Measurements from ENCODE around the gene SIRT2. TPM values are rescaled to one million over a fixed set of nuclear protein-coding genes. Genes with fewer than 3 reads are reported as not detected.

The SIRT2 gene
- total and polyA plus RNA-seq, 2 of the 8 experiments (the other 6 are each of a cell fraction or from before 2014, with no cell fraction given), result 6.5 to 10.0 TPM

DNA sequence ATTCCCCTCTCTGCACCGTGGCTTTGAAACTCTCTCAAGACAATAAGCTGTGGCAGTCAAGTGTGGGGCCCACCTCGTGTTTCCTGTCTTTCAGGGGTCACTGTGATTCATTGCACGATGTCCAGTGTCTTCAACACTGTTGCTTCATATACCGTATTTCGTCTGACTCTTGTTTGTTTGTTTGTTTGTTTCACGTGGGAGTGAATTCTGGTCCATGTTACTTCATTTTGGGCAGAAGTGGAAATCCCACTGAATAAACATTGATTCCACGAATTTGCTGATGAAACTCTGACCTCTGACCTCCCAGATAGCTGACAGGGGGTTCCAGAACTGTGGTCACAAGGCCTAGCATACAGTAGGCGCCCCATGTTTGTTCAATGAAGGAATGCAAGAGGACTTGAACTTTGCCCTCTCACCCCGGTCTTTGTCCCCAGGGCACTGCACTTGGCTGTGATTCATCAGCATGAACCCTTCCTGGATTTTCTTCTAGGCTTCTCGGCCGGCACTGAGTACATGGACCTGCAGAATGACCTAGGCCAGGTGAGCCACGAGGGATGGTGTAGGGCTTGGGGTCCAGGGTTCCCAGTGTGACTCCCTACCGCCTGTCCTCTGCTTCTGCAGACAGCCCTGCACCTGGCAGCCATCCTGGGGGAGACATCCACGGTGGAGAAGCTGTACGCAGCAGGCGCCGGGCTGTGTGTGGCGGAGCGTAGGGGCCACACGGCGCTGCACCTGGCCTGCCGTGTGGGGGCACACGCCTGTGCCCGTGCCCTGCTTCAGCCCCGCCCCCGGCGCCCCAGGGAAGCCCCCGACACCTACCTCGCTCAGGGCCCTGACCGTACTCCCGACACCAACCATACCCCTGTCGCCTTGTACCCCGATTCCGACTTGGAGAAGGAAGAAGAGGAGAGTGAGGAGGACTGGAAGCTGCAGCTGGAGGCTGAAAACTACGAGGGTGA, 5.4 kb upstream of the SIRT2 start:
- Histone ChIP-seq H3K4ac (replicated peaks; ENCODE audit: insufficient read length, low read depth, low read length) (no peak overlapping the region), H3K14ac (ENCODE audit: insufficient read length) (no peak overlapping the region), H3K4me2 (ENCODE audit: insufficient read depth in 1 of 2, low read depth in 2 of 2, low read length in 2 of 2) (no peak overlapping the region), H2BK5ac (ENCODE audit: low read depth, low read length) (no peak overlapping the region), H2AFZ (ENCODE audit: low read length) (no peak overlapping the region), H3K36me3 (ENCODE audit: control insufficient read depth in 2 of 4, insufficient read depth in 4 of 4, low read length in 3 of 4) (peaks cover 0 to 15% (median 1%) of the 10 kb centered on the region in 4 experiments; a peak in 3 of 8 replicates), H3K27ac (ENCODE audit: low read depth, low read length) (no peak overlapping the region), H4K5ac (ENCODE audit: insufficient read length, low read depth, low read length) (no peak overlapping the region), H3K23ac (ENCODE audit: insufficient read length) (no peak overlapping the region), H3K18ac (ENCODE audit: extremely low read depth, low read length) (no peak overlapping the region), H2BK20ac (ENCODE audit: low read length) (no peak overlapping the region), H3K9ac (replicated peaks in 1 of 4; ENCODE audit: extremely low read depth in 1 of 4, low read depth in 3 of 4, low read length in 3 of 4) (no peak overlapping the region), H2BK120ac (replicated peaks; ENCODE audit: low read depth, low read length) (no peak overlapping the region), H3K79me2 (ENCODE audit: control insufficient read depth in 1 of 2, insufficient read depth in 2 of 2, low read length in 2 of 2) (peaks cover 0 to 16% of the 10 kb centered on the region in 2 experiments; a peak in 2 of 4 replicates), H3K9me3 (ENCODE audit: insufficient read depth in 2 of 2, low read depth in 1 of 2, low read length in 1 of 2) (peaks cover 0 to 2% of the 10 kb centered on the region in 2 experiments; a peak in 1 of 4 replicates), H2AK5ac (ENCODE audit: low read depth, low read length) (no peak overlapping the region), H3K4me3 (ENCODE audit: extremely low read depth in 1 of 4, insufficient read depth in 2 of 4, low read depth in 3 of 4, low read length in 4 of 4) (no peak overlapping the region), H3K4me1 (replicated peaks in 1 of 4; ENCODE audit: control insufficient read depth in 3 of 4, insufficient read depth in 4 of 4, low read length in 3 of 4) (peaks cover 0 to 6% (median 3%) of the 10 kb centered on the region in 4 experiments; a peak in 3 of 7 replicates), H4K8ac (ENCODE audit: extremely low read depth, insufficient read depth, low read length) (no peak overlapping the region), H3K27me3 (replicated peaks in 1 of 4; ENCODE audit: control insufficient read depth in 3 of 4, extremely low read depth in 1 of 4, insufficient read depth in 3 of 4, low read length in 3 of 4) (no peaks in the 10 kb centered on the region), H2BK15ac (ENCODE audit: low read length) (no peak overlapping the region), H4K20me1 (replicated peaks in 1 of 2; ENCODE audit: control insufficient read depth in 1 of 2, insufficient read depth in 2 of 2, low read length in 2 of 2) (peaks cover 0 to 6% of the 10 kb centered on the region in 2 experiments), H3K79me1 (ENCODE audit: low read depth, low read length) (no peaks in the 10 kb centered on the region), H2BK12ac (ENCODE audit: low read depth, low read length) (no peak overlapping the region), H3K56ac (replicated peaks; ENCODE audit: insufficient read length, low read depth, low read length) (no peak overlapping the region), H3K23me2 (ENCODE audit: low read depth, low read length) (0 out of 2 replicates have a peak, but pooled peaks cover 6% of the 10 kb centered on the region), H4K91ac (replicated peaks; ENCODE audit: insufficient read length, low read length) (no peak overlapping the region)
- no peak for DNase-seq (ENCODE audit: low read depth in 1 of 2, low spot score in 2 of 2)
- CTCF ChIA-PET (ENCODE audit: partially characterized antibody), result interaction anchor here (1.2 to 1.3 kb wide), 2 partner anchors 44 to 56 kb away, joined by 3 read pairs; no protein-coding TSS in a partner anchor
- POLR2A ChIA-PET (ENCODE audit: partially characterized antibody), result interaction anchor here (0.7 to 2.0 kb wide), 7 partner anchors 10 to 65 kb away, joined by 3 to 10 read pairs (median 3); partner anchors contain the start of gene MRPS12
- 94% methylated on average over 35 of the region's 35 CpGs; no CpG with 5 or more reads in 1 of the 2 experiments for WGBS, 2 experiments (ENCODE audit: extremely low coverage in 1 of 2, insufficient coverage in 1 of 2, insufficient read length in 1 of 2, insufficient replicate concordance in 2 of 2, low coverage in 1 of 2, low lambda C conversion rate in 2 of 2, missing lambda C conversion rate in 1 of 2)
- TF ChIP-seq, protein P1, sequence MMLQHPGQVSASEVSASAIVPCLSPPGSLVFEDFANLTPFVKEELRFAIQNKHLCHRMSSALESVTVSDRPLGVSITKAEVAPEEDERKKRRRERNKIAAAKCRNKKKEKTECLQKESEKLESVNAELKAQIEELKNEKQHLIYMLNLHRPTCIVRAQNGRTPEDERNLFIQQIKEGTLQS (IDR thresholded peaks at IDR 0.05; ENCODE audit: insufficient read depth, low read depth, low read length), result no peak
- no peak for TF ChIP-seq RBBP5 (IDR thresholded peaks at IDR 0.05; ENCODE audit: borderline replicate concordance, low read depth, low read length)
- no peak for TF ChIP-seq RNF2 (IDR thresholded peaks at IDR 0.05; ENCODE audit: borderline replicate concordance, low read depth, low read length, missing control alignments, poor library complexity, severe bottlenecking)
- no peak for TF ChIP-seq CTBP2 (IDR thresholded peaks at IDR 0.05; ENCODE audit: borderline replicate concordance, insufficient read depth, insufficient read length, low read length)
- TF ChIP-seq TAF1 (IDR thresholded peaks at IDR 0.05; ENCODE audit: low read depth, low read length), result no peak
- no peak for TF ChIP-seq EP300 (IDR thresholded peaks at IDR 0.05; ENCODE audit: borderline replicate concordance in 1 of 2, low read depth in 2 of 2, low read length in 2 of 2)
- no peak for TF ChIP-seq KDM1A (IDR thresholded peaks at IDR 0.05; ENCODE audit: borderline replicate concordance, low read length)
- TF ChIP-seq BCL11A (IDR thresholded peaks at IDR 0.05; ENCODE audit: low read depth in 2 of 2, low read length in 2 of 2), result no peak
- TF ChIP-seq BRCA1 (IDR thresholded peaks at IDR 0.05; ENCODE audit: low read depth, low read length), result no peak
- no peak for FAIRE-seq

Measured in H1 (cell line).